Measurements from ENCODE around the gene RPS6KA5.

GRCh38 chr14:90874599-90874998 is 185.8 kb downstream of the RPS6KA5 start:
- no peak for TF ChIP-seq POLR2A (IDR thresholded peaks at IDR 0.05)
- no peak for TF ChIP-seq CTCF (IDR thresholded peaks at IDR 0.05)

Data from uterus (tissue), 2 donors.